H1 (cell line): ENCODE measurements around the gene SLC12A7. TPM values are rescaled to one million over a fixed set of nuclear protein-coding genes. Genes with fewer than 3 reads are reported as not detected.

Experiments
- SAP30 ChIP-seq: fragments of 300-600 bp; sonication (generic); IDR thresholded peaks from 2 replicates; pipeline ENCODE4 v1.7.1; 2012; ENCODE audit warnings: low read length, moderate library complexity, mild to moderate bottlenecking, inconsistent platforms; ENCODE audit not compliant: insufficient read depth, insufficient replicate concordance
- polyA plus RNA-seq, 7 experiments: library from polyadenylated mRNA; depleted of rRNA in 3 of 7; stranded (reverse) in 5 of 7; unstranded in 2 of 7; fragments of >200 nt in 5 of 7; fragments of 200-250 nt in 2 of 7; gene quantifications; 1 replicate in 5 of 7; 2 replicates in 1 of 7; 4 replicates in 1 of 7; pipeline versions ENCODE4 v1.2.1 to v1.2.3, GENCODE V29; 2011 to 2013; ENCODE audit warnings: missing spikeins in 2 of 7, mixed read lengths in 2 of 7
- total RNA-seq: library from RNA; stranded (reverse); fragmentation: NEBNext Ultra II Directional; extraction: Animal tissue kit (Norgen Biotek cat#: 25700); gene quantifications from 2 replicates; pipeline ENCODE4 v1.2.1, GENCODE V29; 2021

The SLC12A7 gene
- total and polyA plus RNA-seq, 2 of the 8 experiments (the other 6 are each of a cell fraction or from before 2014, with no cell fraction given), result 23.5 to 39.7 TPM

GRCh38 chr5:1136814-1137213 is 25.0 kb upstream of the SLC12A7 start (continued):
- no peak for TF ChIP-seq SAP30
